ENCODE data around the gene KAZN. TPM values are rescaled to one million over a fixed set of nuclear protein-coding genes. Genes with fewer than 3 reads are reported as not detected.

The KAZN gene
- total RNA-seq, 1 donor from 2014 or later, result 33.5 TPM

GRCh38 chr1:14936815-14937214, 338.3 kb downstream of the KAZN start:
- no peak overlapping the region for H3K27ac ChIP-seq
- no peak for DNase-seq
- H3K27me3 ChIP-seq, result no peaks in the 10 kb centered on the region
- no peak overlapping the region for H3K4me3 ChIP-seq
- H3K9me3 ChIP-seq, result no peaks in the 10 kb centered on the region
- intact Hi-C loops (cut with DNase I), result no loop called here
- no peaks in the 10 kb centered on the region for H3K36me3 ChIP-seq
- no peak for TF ChIP-seq CTCF (IDR thresholded peaks at IDR 0.05)
- ATAC-seq, result no peak
- peaks cover 26% of the 10 kb centered on the region for H3K4me1 ChIP-seq

GRCh38 chr1:14937288-14937949, 338.9 kb downstream of the KAZN start:
- Histone ChIP-seq H3K4me1 (peaks cover 31% of the 10 kb centered on the region), H3K27ac (no peak overlapping the region), H3K9me3 (no peaks in the 10 kb centered on the region), H3K36me3 (no peaks in the 10 kb centered on the region), H3K27me3 (no peaks in the 10 kb centered on the region), H3K4me3 (no peak overlapping the region)
- intact Hi-C loops (cut with DNase I), result no loop called here
- DNase-seq, result no peak
- no peak for ATAC-seq
- no peak for TF ChIP-seq CTCF (IDR thresholded peaks at IDR 0.05)

GRCh38 chr1:14939527-14940284, 341.2 kb downstream of the KAZN start:
- DNase-seq, result no peak
- H3K27ac ChIP-seq, result no peak overlapping the region
- H3K36me3 ChIP-seq, result no peaks in the 10 kb centered on the region
- intact Hi-C loops (cut with DNase I), result no loop called here
- peak; percentile 77 for ATAC-seq
- no peaks in the 10 kb centered on the region for H3K27me3 ChIP-seq
- no peaks in the 10 kb centered on the region for H3K9me3 ChIP-seq
- peaks cover 45% of the 10 kb centered on the region for H3K4me1 ChIP-seq
- H3K4me3 ChIP-seq, result no peak overlapping the region
- TF ChIP-seq CTCF (IDR thresholded peaks at IDR 0.05), result no peak

- Histone ChIP-seq H3K27ac (peak overlapping the region; percentile 53), H3K27me3 (no peaks in the 10 kb centered on the region), H3K4me3 (no peak overlapping the region), H3K4me1 (peaks cover 50% of the 10 kb centered on the region), H3K36me3 (no peaks in the 10 kb centered on the region), H3K9me3 (no peaks in the 10 kb centered on the region)
- no peak for ATAC-seq
- DNase-seq, result no peak
- TF ChIP-seq CTCF (IDR thresholded peaks at IDR 0.05), result no peak
- intact Hi-C loops (cut with DNase I), result no loop called here
These were observed 341.9 kb downstream of the KAZN start for GRCh38 chr1:14940285-14940870.

GRCh38 chr1:14941864-14942263, 343.4 kb downstream of the KAZN start:
- TF ChIP-seq CTCF (IDR thresholded peaks at IDR 0.05), result no peak
- H3K4me3 ChIP-seq, result no peak overlapping the region
- no peaks in the 10 kb centered on the region for H3K36me3 ChIP-seq
- no peak for ATAC-seq
- no peak overlapping the region for H3K27ac ChIP-seq
- H3K4me1 ChIP-seq, result peaks cover 53% of the 10 kb centered on the region
- DNase-seq, result no peak
- intact Hi-C loops (cut with DNase I), result no loop called here
- H3K27me3 ChIP-seq, result no peaks in the 10 kb centered on the region
- no peaks in the 10 kb centered on the region for H3K9me3 ChIP-seq

Measured in upper lobe of right lung (tissue), 1 donor.